Keratinocyte (primary cell): ENCODE measurements around the gene ZBED3. TPM values are rescaled to one million over a fixed set of nuclear protein-coding genes. Genes with fewer than 3 reads are reported as not detected.
"Not testable (repeated sequence)": the region's sequence is repeated elsewhere in the genome, so short reads cannot be mapped to it uniquely, and the experiment has no call there.

ENCODE experiments used
- DNase-seq: peaks from one replicate; pipeline ENCODE4 v3.0.0-alpha.2; 2011; ENCODE audit warnings: low read depth, missing footprints, low spot score
- FAIRE-seq: peaks from 2 replicates; lab custom pipeline; 2011; peaks lifted over from hg19 to GRCh38; lab: Jason Lieb, UNC
- H2AFZ ChIP-seq: 2 replicates; pipeline ENCODE4 v1.6.0; 2012; ENCODE audit warnings: low read length, control low read depth, inconsistent platforms; ENCODE audit not compliant: control insufficient read depth
- H3K27ac ChIP-seq: 2 replicates; pipeline ENCODE4 v1.5.1; 2011; ENCODE audit warnings: low read length; ENCODE audit not compliant: control insufficient read depth, insufficient read depth
- H3K27me3 ChIP-seq: 3 replicates; pipeline ENCODE4 v1.6.0; 2011; ENCODE audit warnings: low read length; ENCODE audit not compliant: control insufficient read depth, insufficient read depth; ENCODE audit errors: extremely low read depth
- H3K36me3 ChIP-seq, 2 experiments: 2 replicates in 1 of 2; 3 replicates in 1 of 2; pipeline ENCODE4 v1.5.1; 2011; ENCODE audit warnings: low read length in 2 of 2, mild to moderate bottlenecking in 1 of 2; ENCODE audit not compliant: control insufficient read depth in 2 of 2, insufficient read depth in 2 of 2; ENCODE audit errors: extremely low read depth in 1 of 2
- H3K4me1 ChIP-seq: 3 replicates; pipeline ENCODE4 v1.5.1; 2011; ENCODE audit warnings: low read length; ENCODE audit not compliant: control insufficient read depth, insufficient read depth; ENCODE audit errors: extremely low read depth
- H3K4me2 ChIP-seq: 3 replicates; pipeline ENCODE4 v1.6.0; 2011; ENCODE audit warnings: low read depth, low read length; ENCODE audit not compliant: control insufficient read depth, insufficient read depth; ENCODE audit errors: extremely low read depth
- H3K4me3 ChIP-seq, 3 experiments: fragments of 200-600 bp in 1 of 3; sonication (generic) in 1 of 3; 2 replicates in 2 of 3; 3 replicates in 1 of 3; pipeline ENCODE4 v1.5.1; 2011 to 2016; ENCODE audit warnings: low read length in 3 of 3, mild to moderate bottlenecking in 3 of 3, control low read depth in 2 of 3, inconsistent platforms in 1 of 3, low read depth in 1 of 3, mixed read lengths in 1 of 3, mixed run types in 1 of 3, moderate library complexity in 1 of 3; ENCODE audit not compliant: control insufficient read depth in 2 of 3, insufficient read depth in 2 of 3; ENCODE audit errors: extremely low read depth in 1 of 3
- H3K79me2 ChIP-seq: 2 replicates; pipeline ENCODE4 v1.6.0; 2012; ENCODE audit warnings: low read length; ENCODE audit not compliant: control insufficient read depth, insufficient read depth
- H3K9ac ChIP-seq: 3 replicates; pipeline ENCODE4 v1.6.0; 2011; ENCODE audit warnings: low read length; ENCODE audit not compliant: control insufficient read depth, insufficient read depth; ENCODE audit errors: extremely low read depth
- H3K9me1 ChIP-seq: 3 replicates; pipeline ENCODE4 v1.6.0; 2011; ENCODE audit warnings: low read length; ENCODE audit not compliant: control insufficient read depth, insufficient read depth; ENCODE audit errors: extremely low read depth
- H3K9me3 ChIP-seq: 2 replicates; pipeline ENCODE4 v1.5.1; 2012; ENCODE audit warnings: low read depth, low read length; ENCODE audit not compliant: control insufficient read depth
- H4K20me1 ChIP-seq: 3 replicates; pipeline ENCODE4 v1.6.0; 2011; ENCODE audit warnings: low read length; ENCODE audit not compliant: control insufficient read depth, insufficient read depth; ENCODE audit errors: extremely low read depth
- CTCF ChIP-seq, 3 experiments: IDR thresholded peaks in 1 of 3; conservative IDR thresholded peaks in 1 of 3; optimal IDR thresholded peaks in 1 of 3; 2 replicates in 2 of 3; 3 replicates in 1 of 3; pipeline versions ENCODE3 to v1.5.1; 2011; ENCODE audit warnings: low read length in 3 of 3, mild to moderate bottlenecking in 3 of 3, moderate library complexity in 2 of 3, control low read depth in 1 of 3, inconsistent platforms in 1 of 3; ENCODE audit not compliant: insufficient read depth in 2 of 3; ENCODE audit errors: extremely low read depth in 1 of 3
- EZH2 ChIP-seq: IDR thresholded peaks from one replicate; pipeline ENCODE4 v1.6.1; 2012; ENCODE audit warnings: inconsistent platforms, mild to moderate bottlenecking, low read length, moderate library complexity
- dilution Hi-C: fragments of 300-500 bp; cut with MboI; formaldehyde crosslinking; loops from one replicate; pipeline ENCODE4 v1.7.0; 2020; ENCODE audit warnings: low sequenced_read_pairs; ENCODE audit not compliant: extremely low pct_ligation_motif_present
- polyA plus RNA-seq, 5 experiments: library from polyadenylated mRNA; depleted of rRNA in 3 of 5; stranded (reverse) in 3 of 5; stranded (forward) in 1 of 5; unstranded in 1 of 5; fragments of >200 nt; gene quantifications; 1 replicate in 1 of 5; 2 replicates in 3 of 5; 3 replicates in 1 of 5; pipeline versions ENCODE4 v1.2.1 to v1.2.3, GENCODE V29; 2011 to 2012; ENCODE audit warnings: missing spikeins in 2 of 5, low read depth in 1 of 5, low replicate concordance in 1 of 5

Gene ZBED3
- polyA plus RNA-seq, 1 donor (not counting 4 experiments of a cell fraction or from before 2014, with no cell fraction given) = 0.59 TPM

GRCh38 chr5:77080905-77081304 is 6.2 kb downstream of the ZBED3 start:
- FAIRE-seq (no peak), DNase-seq (no peak)
- dilution Hi-C loops = no loop called here
- Histone ChIP-seq H3K9me3 (no peaks in the 10 kb centered on the region), H2AFZ (no peak overlapping the region), H3K36me3 (no peaks in the 10 kb centered on the region), H4K20me1 (no peaks in the 10 kb centered on the region), H3K9me1 (peaks cover 2% of the 10 kb centered on the region), H3K27me3 (no peaks in the 10 kb centered on the region), H3K79me2 (no peaks in the 10 kb centered on the region), H3K4me2 (no peak overlapping the region), H3K27ac (no peak overlapping the region), H3K4me1 (peaks cover 4% of the 10 kb centered on the region), H3K4me3 (no peak overlapping the region), H3K9ac (no peak overlapping the region)
- TF ChIP-seq CTCF (optimal IDR thresholded peaks at IDR 0.05 in 1 of 3, IDR thresholded peaks at IDR 0.05 in 1 of 3, conservative IDR thresholded peaks at IDR 0.05 in 1 of 3; ENCODE audit: extremely low read depth in 1 of 3, insufficient read depth in 2 of 3, low read length in 3 of 3) (no peak), EZH2 (no peak)

GRCh38 chr5:77080479-77080878 is 6.6 kb downstream of the ZBED3 start:
- FAIRE-seq = not testable (repeated sequence)

GRCh38 chr5:77077829-77078176 is 9.3 kb downstream of the ZBED3 start:
- Histone ChIP-seq H3K36me3 (no peaks in the 10 kb centered on the region), H3K79me2 (no peaks in the 10 kb centered on the region), H3K4me3 (no peak overlapping the region), H4K20me1 (no peaks in the 10 kb centered on the region), H3K27me3 (no peaks in the 10 kb centered on the region), H3K4me2 (peak overlapping the region; percentile 74), H3K4me1 (peaks cover 4% of the 10 kb centered on the region), H3K9me1 (peaks cover 2% of the 10 kb centered on the region), H2AFZ (no peak overlapping the region), H3K9me3 (no peaks in the 10 kb centered on the region), H3K27ac (no peak overlapping the region), H3K9ac (no peak overlapping the region)
- TF ChIP-seq CTCF (optimal IDR thresholded peaks at IDR 0.05 in 1 of 3, IDR thresholded peaks at IDR 0.05 in 1 of 3, conservative IDR thresholded peaks at IDR 0.05 in 1 of 3; ENCODE audit: extremely low read depth in 1 of 3, insufficient read depth in 2 of 3, low read length in 3 of 3) (no peak), EZH2 (no peak)
- dilution Hi-C loops = no loop called here
- DNase-seq (no peak), FAIRE-seq (no peak)

More at GRCh38 chr5:77080479-77080878, 6.6 kb downstream of the ZBED3 start:
- H3K79me2 ChIP-seq, H3K9ac ChIP-seq, H3K27ac ChIP-seq, H3K36me3 ChIP-seq, H4K20me1 ChIP-seq, H3K9me1 ChIP-seq, H3K9me3 ChIP-seq, H3K4me1 ChIP-seq, H3K4me2 ChIP-seq, dilution Hi-C loops, H3K27me3 ChIP-seq, DNase-seq, H2AFZ ChIP-seq, H3K4me3 ChIP-seq: not testable (repeated sequence)
